Hepatocyte (in vitro differentiated cells): ENCODE data around the gene ARVCF.

Source experiments
- CTCF ChIP-seq: fragments of 200-600 bp; sonication (generic); IDR thresholded peaks from 2 replicates; pipeline ENCODE4 v1.5.1; 2016; ENCODE audit warnings: antibody characterized with exemption, mild to moderate bottlenecking; ENCODE audit not compliant: poor library complexity
- EZH2 ChIP-seq: fragments of 200-600 bp; sonication (generic); IDR thresholded peaks from 2 replicates; pipeline ENCODE4 v1.6.1; 2016; ENCODE audit warnings: antibody characterized with exemption, mild to moderate bottlenecking, borderline replicate concordance

- no peak for TF ChIP-seq CTCF
- no peak for TF ChIP-seq EZH2
Observed at GRCh38 chr22:20003304-20003703, 13.3 kb downstream of the ARVCF start.
